H1 (cell line): Measurements from ENCODE around the gene ZFAND3. TPM values are rescaled to one million over a fixed set of nuclear protein-coding genes. Genes with fewer than 3 reads are reported as not detected.

Experiments used
- CHD2 ChIP-seq: IDR thresholded peaks from 2 replicates; pipeline ENCODE4 v1.6.1; 2012; ENCODE audit warnings: low read length, improper control_type of control experiment
- E2F6 ChIP-seq: IDR thresholded peaks from 2 replicates; pipeline ENCODE4 v1.6.1; 2012; ENCODE audit warnings: inconsistent platforms
- RXRA ChIP-seq: IDR thresholded peaks from 2 replicates; pipeline ENCODE4 v1.6.1; 2011; ENCODE audit warnings: low read depth, mild to moderate bottlenecking, low read length, moderate library complexity; ENCODE audit not compliant: insufficient read depth
- TAF1 ChIP-seq: IDR thresholded peaks from 2 replicates; pipeline ENCODE4 v1.6.1; 2011; ENCODE audit warnings: mild to moderate bottlenecking, low read depth, low read length
- polyA plus RNA-seq, 7 experiments: library from polyadenylated mRNA; depleted of rRNA in 3 of 7; stranded (reverse) in 5 of 7; unstranded in 2 of 7; fragments of >200 nt in 5 of 7; fragments of 200-250 nt in 2 of 7; gene quantifications; 1 replicate in 5 of 7; 2 replicates in 1 of 7; 4 replicates in 1 of 7; pipeline versions ENCODE4 v1.2.1 to v1.2.3, GENCODE V29; 2011 to 2013; ENCODE audit warnings: missing spikeins in 2 of 7, mixed read lengths in 2 of 7
- total RNA-seq: library from RNA; stranded (reverse); fragmentation: NEBNext Ultra II Directional; extraction: Animal tissue kit (Norgen Biotek cat#: 25700); gene quantifications from 2 replicates; pipeline ENCODE4 v1.2.1, GENCODE V29; 2021

ZFAND3 gene
- total and polyA plus RNA-seq, 2 of the 8 experiments (the other 6 are each of a cell fraction or from before 2014, with no cell fraction given), result 13.0 to 51.3 TPM

DNA sequence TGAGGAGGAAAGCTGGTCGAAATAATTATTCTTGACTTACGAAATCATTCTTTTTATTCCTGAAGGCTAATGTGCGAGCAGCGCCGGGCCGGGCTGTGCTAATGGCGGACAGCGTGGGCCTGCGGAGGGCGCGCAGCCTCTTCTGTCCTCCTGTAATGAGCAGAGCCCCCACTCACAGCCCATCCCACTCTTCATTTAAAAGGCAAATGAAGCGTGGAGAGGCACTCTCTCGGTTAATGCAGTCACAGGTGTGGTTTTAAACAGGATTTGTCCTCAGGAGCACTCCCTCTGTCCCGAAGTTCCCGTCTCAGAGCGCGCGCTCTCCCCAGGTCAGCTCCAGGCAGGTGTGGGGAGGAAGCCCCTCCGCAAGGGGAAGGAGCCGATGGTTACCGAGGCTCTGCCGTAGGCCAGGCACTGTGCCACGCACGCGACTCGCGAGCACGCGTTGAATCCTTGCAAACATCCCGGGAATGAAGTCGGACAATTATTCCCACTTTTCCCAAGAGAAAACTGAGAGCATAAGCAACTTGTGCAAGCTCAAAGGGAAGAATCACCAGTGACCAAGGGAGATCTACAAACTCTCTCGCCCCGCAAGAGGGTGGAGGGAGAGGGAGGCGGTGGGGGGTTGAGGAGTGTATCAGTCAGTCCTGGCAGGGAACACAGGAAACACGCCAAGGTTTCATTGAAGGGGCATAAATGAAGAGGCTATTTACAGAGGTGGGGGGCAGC is 35.5 kb upstream of the ZFAND3 start (continued):
- TF ChIP-seq E2F6 (0 out of 2 replicates have a peak, but pooled peaks have one; percentile 6), TAF1 (peak; percentile 74), RXRA (no peak), CHD2 (no peak)
